Fibroblast of villous mesenchyme (primary cell): ENCODE results near the gene EPN1. TPM values are rescaled to one million over a fixed set of nuclear protein-coding genes. Genes with fewer than 3 reads are reported as not detected.

Experiments used
- DNase-seq: peaks from one replicate; pipeline ENCODE4 v3.0.0-alpha.2; 2010; ENCODE audit warnings: low read depth
- H3K4me3 ChIP-seq: 2 replicates; pipeline ENCODE4 v1.5.1; 2011; ENCODE audit warnings: low read depth, mild to moderate bottlenecking, low read length
- total RNA-seq: library from RNA; depleted of rRNA; stranded (reverse); fragments of >200 nt; gene quantifications from 2 replicates; pipeline ENCODE4 v1.2.3, GENCODE V29; 2012
- TF ChIP-seq, protein P1 (sequence below): IDR thresholded peaks from 2 replicates; pipeline ENCODE4 v1.5.1; 2012; ENCODE audit warnings: low read depth, mild to moderate bottlenecking, low read length; ENCODE audit not compliant: insufficient read depth

Gene EPN1
- total RNA-seq, 1 donor, result 17.7 TPM

GRCh38 chr19:55673465-55673864 lies 1.6 kb upstream of the EPN1 start:
- TF ChIP-seq, protein P1, sequence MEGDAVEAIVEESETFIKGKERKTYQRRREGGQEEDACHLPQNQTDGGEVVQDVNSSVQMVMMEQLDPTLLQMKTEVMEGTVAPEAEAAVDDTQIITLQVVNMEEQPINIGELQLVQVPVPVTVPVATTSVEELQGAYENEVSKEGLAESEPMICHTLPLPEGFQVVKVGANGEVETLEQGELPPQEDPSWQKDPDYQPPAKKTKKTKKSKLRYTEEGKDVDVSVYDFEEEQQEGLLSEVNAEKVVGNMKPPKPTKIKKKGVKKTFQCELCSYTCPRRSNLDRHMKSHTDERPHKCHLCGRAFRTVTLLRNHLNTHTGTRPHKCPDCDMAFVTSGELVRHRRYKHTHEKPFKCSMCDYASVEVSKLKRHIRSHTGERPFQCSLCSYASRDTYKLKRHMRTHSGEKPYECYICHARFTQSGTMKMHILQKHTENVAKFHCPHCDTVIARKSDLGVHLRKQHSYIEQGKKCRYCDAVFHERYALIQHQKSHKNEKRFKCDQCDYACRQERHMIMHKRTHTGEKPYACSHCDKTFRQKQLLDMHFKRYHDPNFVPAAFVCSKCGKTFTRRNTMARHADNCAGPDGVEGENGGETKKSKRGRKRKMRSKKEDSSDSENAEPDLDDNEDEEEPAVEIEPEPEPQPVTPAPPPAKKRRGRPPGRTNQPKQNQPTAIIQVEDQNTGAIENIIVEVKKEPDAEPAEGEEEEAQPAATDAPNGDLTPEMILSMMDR, result no peak
- DNase-seq, result no peak
- no peak overlapping the region for H3K4me3 ChIP-seq

DNA sequence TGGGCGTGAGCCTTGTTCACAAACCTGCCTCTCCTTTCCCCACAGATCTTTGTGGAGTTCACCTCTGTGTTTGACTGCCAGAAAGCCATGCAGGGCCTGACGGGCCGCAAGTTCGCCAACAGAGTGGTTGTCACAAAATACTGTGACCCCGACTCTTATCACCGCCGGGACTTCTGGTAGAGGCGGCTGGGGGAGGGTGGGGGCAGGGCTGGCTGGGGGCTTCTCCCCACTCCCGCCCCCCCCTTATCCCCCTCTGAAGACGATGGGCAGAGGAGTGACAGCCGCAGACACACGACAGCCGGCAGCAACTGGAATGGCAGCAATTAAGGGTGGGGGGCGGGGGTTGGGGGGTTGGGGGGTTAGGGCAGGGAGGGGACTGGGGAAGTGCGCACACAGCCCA lies 1.1 kb upstream of the EPN1 start:
- TF ChIP-seq, protein P1, result no peak
- DNase-seq, result no peak
- no peak overlapping the region for H3K4me3 ChIP-seq

- peak overlapping the region; percentile 69 for H3K4me3 ChIP-seq
- no peak for DNase-seq
- TF ChIP-seq, protein P1, result no peak
Measured at GRCh38 chr19:55674459-55674840, 576 bp upstream of the EPN1 start.

DNA sequence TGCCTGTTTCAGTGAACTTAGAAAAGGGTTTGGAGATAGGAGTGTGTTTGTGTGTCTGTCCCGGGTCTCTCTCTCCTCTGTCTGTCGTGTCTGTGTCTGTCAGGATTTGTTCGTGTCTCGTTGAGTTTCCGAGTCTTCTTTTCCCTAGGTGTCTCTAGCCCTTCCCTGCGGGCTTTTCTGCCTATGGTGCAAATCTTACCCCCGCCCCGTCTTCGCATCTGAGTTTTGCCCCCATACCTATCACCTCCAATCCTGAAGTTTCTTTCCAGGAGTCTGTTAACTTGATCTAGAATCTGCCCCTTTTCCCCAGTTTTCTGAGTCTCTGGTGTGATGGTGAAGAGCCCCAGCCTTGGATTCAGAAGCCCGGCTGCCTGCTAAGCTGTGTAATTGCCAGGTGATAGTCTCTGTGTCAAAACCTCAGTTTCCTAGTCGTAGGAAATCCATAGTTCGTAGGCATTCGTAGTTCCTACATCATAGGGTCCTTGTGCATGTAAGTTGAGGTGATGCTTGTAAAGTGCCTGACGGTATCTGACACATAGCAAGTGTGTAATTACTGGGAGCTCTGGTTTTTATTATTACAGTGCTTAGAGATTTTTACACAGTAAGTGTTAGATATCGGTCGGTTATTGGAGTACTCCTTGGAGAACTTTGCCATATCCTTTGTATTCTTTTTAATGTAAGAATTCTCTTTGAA lies 782 bp downstream of the EPN1 start:
- TF ChIP-seq, protein P1, result no peak
- H3K4me3 ChIP-seq, result peak overlapping the region; percentile 69
- peak; percentile 13 for DNase-seq

DNA sequence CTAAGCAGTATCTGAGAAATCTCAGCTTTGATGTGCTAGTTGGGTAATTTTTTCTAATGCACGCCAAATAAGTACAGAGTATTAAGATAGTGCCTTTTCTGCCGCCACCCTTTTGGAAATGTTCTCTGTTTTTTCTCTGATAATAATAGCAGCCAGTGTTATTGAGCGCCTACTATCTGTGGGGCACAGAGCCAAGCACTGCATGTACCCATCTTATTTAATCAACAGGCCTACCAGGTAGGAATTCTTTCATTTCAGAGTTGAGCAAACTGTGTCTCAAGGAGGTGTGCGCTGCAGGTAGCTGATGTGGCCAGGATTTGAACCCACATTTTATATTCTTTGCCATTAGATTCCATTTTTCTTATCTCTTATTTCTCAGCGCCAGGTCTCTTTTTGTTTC lies 1.4 kb downstream of the EPN1 start:
- DNase-seq, result no peak
- TF ChIP-seq, protein P1, result no peak
- H3K4me3 ChIP-seq, result peak overlapping the region; percentile 69

DNA sequence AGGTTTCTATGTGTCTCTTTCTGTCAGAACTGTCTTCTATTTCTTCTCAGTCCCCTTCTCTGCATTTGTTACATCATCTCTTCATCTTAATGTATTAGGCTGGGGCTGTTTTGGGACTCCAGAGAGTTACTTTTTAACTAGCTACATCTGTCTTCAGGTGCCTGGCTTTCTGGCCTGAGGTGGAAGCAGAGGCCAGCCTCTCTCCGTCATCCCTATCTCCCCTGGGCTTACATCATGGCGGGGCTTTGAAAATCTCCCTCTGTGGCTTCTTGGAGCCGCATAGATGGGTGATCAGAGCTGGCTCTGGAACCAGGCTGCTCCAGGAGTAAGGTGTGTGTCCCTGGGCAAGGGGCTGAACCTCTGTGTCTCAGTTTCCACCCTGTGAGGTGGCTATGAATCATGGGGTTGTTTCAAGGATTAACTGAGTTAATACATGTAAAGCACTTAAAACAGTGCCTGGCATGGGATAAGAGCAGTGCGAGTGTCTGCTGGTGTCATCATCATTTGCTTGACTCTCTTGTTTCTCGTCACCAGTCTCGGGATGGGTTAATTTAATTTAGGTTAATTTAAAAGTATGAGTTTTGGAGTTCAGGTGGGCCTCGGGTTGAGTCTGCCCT lies 2.0 kb downstream of the EPN1 start:
- TF ChIP-seq, protein P1, result no peak
- DNase-seq, result no peak
- H3K4me3 ChIP-seq, result no peak overlapping the region
